HG02678 (cell line): Measurements from ENCODE around the gene VCAN.

ENCODE experiments used
- ATAC-seq: cut with Tn5 transposase; IDR thresholded peaks from one replicate; pipeline ENCODE4 v1.9.1; 2021; ENCODE audit warnings: mild to moderate bottlenecking, moderate library complexity; ENCODE audit not compliant: unreplicated experiment

The VCAN gene

GRCh38 chr5:83527722-83528438 lies 56.3 kb downstream of the VCAN start:
- no peak for ATAC-seq

GRCh38 chr5:83528439-83528769 lies 56.9 kb downstream of the VCAN start:
- no peak for ATAC-seq

DNA sequence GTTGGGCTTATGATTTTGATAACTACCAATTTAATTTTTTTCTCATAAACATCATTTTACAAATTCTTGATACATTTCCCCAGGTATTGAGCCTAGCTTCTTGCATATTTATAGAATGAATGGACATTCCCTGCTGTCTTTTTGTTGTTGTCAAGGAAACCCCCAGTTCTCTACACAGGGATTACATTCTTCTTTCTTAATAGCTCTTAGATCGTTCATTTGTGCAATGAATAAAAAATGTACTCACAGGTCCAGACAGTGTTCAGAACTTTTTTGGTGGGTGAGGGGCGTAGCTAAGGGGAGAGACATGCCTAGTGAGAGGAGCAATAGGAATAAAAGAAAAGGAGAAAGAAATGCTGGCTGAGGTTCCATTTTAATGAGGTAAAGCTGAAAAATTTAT lies 58.6 kb downstream of the VCAN start:
- no peak for ATAC-seq

DNA sequence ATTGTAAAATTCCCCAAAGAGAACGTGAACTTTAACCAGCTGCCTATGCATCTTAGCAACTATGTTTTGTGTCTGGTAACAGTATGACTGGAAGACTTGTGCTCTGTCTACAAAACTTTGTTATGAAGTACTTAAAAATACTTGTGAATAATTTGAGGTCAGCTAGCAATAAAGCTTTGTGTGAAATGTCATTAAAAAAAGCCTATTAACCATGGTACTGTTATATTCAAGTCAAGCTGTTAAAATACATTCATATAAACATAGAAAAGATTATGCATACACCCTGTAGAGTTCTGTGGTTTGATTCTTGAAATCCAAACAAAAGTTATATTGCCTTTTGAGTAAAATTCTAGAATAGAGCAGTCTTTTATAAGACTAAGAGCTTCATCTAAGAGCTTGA lies 60.1 kb downstream of the VCAN start:
- no peak for ATAC-seq

GRCh38 chr5:83538786-83539462 lies 67.4 kb downstream of the VCAN start:
- ATAC-seq = peak; percentile 92

DNA sequence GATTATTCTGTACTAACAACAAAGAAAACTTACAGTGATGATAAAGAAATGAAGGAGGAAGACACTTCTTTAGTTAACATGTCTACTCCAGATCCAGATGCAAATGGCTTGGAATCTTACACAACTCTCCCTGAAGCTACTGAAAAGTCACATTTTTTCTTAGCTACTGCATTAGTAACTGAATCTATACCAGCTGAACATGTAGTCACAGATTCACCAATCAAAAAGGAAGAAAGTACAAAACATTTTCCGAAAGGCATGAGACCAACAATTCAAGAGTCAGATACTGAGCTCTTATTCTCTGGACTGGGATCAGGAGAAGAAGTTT lies 67.9 kb downstream of the VCAN start:
- ATAC-seq = no peak

DNA sequence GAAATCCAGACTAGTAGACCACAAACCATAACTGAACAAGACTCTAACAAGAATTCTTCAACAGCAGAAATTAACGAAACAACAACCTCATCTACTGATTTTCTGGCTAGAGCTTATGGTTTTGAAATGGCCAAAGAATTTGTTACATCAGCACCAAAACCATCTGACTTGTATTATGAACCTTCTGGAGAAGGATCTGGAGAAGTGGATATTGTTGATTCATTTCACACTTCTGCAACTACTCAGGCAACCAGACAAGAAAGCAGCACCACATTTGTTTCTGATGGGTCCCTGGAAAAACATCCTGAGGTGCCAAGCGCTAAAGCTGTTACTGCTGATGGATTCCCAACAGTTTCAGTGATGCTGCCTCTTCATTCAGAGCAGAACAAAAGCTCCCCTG lies 68.6 kb downstream of the VCAN start:
- no peak for ATAC-seq

GRCh38 chr5:83540783-83541182 lies 69.2 kb downstream of the VCAN start:
- ATAC-seq = no peak

GRCh38 chr5:83542839-83543238 lies 71.3 kb downstream of the VCAN start:
- no peak for ATAC-seq

- no peak for ATAC-seq
Measured at GRCh38 chr5:83543898-83544297, 72.4 kb downstream of the VCAN start.

DNA sequence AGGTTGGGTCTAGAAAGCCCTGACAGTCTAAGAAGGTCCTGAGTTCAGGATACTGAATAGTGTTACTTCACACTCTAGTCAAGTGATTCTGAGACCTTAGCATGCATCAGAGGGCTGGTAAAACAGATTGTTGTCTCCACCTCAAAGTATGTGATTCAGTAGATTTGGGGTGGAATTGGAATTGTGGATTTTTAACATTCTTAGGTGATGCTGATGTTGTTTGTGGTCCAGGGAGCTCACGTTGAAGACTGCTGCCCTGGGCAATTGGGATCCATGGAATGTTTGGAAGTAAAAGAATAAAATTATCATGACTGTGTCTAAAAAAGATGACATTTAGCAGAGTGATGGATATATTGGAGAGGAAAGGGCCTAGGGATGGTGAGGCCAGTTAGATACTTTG lies 75.6 kb downstream of the VCAN start:
- ATAC-seq = no peak

GRCh38 chr5:83547889-83548288 lies 76.3 kb downstream of the VCAN start:
- no peak for ATAC-seq

- no peak for ATAC-seq
Measured at GRCh38 chr5:83548581-83548980, 77.0 kb downstream of the VCAN start.

DNA sequence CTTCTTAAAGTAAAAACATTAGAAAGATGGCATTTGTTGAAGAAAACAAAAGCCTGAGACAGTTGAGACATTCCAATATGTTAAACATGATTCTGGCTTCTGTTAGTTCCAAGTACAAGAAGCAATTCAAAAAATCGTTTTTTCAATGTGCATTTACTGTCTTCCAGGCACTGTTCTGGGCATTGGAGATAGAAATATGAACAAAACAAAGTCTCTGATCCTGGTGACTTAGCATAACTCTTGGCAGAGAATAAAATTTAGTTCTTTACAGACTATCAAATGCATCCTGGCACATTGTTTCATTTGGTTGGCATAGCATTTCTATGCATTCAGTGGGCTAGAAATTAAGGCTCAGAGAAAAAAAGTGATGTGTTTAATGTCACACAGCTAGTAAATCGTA lies 77.5 kb downstream of the VCAN start:
- ATAC-seq = no peak

- ATAC-seq = no peak
Measured at GRCh38 chr5:83549674-83550073, 78.1 kb downstream of the VCAN start.

- no peak for ATAC-seq
Measured at GRCh38 chr5:83551821-83552220, 80.3 kb downstream of the VCAN start.

GRCh38 chr5:83552275-83552674 lies 80.7 kb downstream of the VCAN start:
- ATAC-seq = no peak

- no peak for ATAC-seq
Measured at GRCh38 chr5:83553000-83553486, 81.5 kb downstream of the VCAN start.

DNA sequence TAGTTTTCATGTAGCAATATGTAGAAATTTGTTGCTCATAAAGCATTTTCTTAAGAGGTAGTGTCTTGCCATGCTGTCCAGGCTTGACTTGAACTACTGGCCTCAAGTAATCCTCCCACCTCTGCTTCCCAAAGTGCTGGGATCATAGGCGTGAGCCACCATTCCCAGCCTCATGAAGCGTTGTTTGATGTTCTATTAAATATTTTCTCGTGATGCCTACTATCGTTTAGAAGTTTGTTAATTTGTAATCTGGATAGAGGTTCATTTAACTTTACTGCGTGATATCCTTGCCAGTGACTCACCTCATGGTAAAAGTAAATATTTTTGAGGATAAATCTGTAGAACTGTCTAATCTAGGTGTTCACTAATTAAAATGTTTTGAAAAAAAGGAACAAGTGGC lies 82.6 kb downstream of the VCAN start:
- ATAC-seq = no peak

DNA sequence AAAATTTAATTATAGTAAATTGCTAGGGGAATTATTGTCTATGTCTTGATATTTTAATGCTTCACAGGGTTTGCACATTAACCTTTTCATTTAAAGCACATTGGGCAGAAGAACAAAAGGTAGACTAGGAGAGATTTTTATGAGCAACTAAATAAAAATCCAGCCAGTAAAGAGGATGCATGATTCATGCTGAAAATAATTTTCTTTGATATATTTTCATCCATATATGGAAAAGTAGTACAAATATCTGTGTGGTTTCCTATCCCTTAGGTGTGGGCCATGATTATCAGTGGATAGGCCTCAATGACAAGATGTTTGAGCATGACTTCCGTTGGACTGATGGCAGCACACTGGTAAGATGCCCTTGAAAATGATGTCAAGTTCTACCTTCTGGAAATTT lies 83.1 kb downstream of the VCAN start:
- no peak for ATAC-seq

DNA sequence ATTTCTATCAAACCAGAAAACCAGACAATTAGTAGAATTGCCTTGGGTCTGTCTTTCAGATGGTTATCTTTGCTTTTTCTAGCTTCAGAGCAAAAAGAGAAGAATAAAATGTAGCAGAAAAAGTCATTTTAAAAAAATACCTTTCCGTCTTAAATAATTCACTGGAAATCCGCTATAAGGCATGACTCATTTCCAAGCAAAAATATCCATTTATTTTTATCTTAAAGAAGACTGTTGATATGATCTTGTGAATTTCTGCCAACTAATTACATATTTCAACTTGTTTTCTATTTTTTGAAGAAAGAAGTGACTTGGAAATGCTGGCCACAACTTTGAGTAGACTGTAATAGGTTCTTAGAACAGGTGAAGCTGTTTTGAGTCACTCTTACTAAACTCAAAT lies 83.7 kb downstream of the VCAN start:
- no peak for ATAC-seq

DNA sequence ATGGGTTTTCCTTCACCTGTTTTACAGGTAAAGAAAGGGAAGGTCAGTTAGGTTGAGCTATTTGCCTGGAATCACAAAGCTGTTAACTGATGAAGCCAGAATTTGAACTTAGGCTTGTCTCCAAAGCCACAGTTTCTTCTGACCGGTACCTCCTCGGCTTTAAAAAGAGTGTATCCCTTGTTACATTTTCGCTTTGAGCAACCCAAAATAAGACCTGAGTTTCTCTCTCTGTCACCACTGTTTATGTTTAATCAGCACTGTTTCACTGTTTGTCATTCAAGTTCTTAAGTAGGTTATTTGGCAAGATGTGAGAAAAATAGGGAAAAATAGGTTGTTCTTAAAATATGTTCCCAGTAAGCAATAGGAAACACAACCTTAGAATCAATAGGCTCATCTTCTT lies 84.6 kb downstream of the VCAN start:
- ATAC-seq = peak; percentile 91
